Hypothalamus (tissue), 51 donors: ENCODE results near the gene KAZALD1.
"Not testable (repeated sequence)": the region's sequence is repeated elsewhere in the genome, so short reads cannot be mapped to it uniquely, and the experiment has no call there.

Experiments used
- DNase-seq, 51 donors: peaks; one replicate each; lab custom pipeline; 2025; lab: John Stamatoyannopoulos, UW

KAZALD1 gene

GRCh38 chr10:101029520-101030295 lies 32.1 kb upstream of the KAZALD1 start:
- DNase-seq, result no peak

GRCh38 chr10:101030496-101031127 lies 31.2 kb upstream of the KAZALD1 start:
- DNase-seq, result no peak

- DNase-seq, result peak; percentile 52 to 98 (median 91)
These were observed 30.5 kb upstream of the KAZALD1 start, which contains the start of the genes PDZD7 and SFXN3 for GRCh38 chr10:101031128-101031795. Gene PDZD7, minus strand, starts transcription at chr10:101031129. Its CDS starts 910 bp downstream, at chr10:101030219. Gene SFXN3, plus strand, starts transcription at chr10:101031234. Its CDS starts 3,461 bp downstream, at chr10:101034695.

- peak; percentile 18 to 91 (median 77) for DNase-seq
These were observed 29.8 kb upstream of the KAZALD1 start for GRCh38 chr10:101031796-101032636.

- peak in 36 of 51 donors; percentile 40 to 87 (median 64) for DNase-seq
These were observed 29.1 kb upstream of the KAZALD1 start for GRCh38 chr10:101032637-101033224.

GRCh38 chr10:101033276-101033675 lies 28.5 kb upstream of the KAZALD1 start:
- no peak for DNase-seq

- not testable (repeated sequence) for DNase-seq
These were observed 27.4 kb upstream of the KAZALD1 start for GRCh38 chr10:101034404-101034803.

- no peak for DNase-seq
These were observed 26.5 kb upstream of the KAZALD1 start for GRCh38 chr10:101035314-101035713.

GRCh38 chr10:101035916-101036702 lies 25.7 kb upstream of the KAZALD1 start:
- no peak for DNase-seq

- no peak for DNase-seq
These were observed 25.1 kb upstream of the KAZALD1 start for GRCh38 chr10:101036726-101037125.

GRCh38 chr10:101038484-101038883 lies 23.3 kb upstream of the KAZALD1 start:
- no peak for DNase-seq

GRCh38 chr10:101040061-101040460 lies 21.7 kb upstream of the KAZALD1 start:
- DNase-seq, result peak in 3 of 51 donors; percentile 9 to 17 (median 14)

GRCh38 chr10:101040851-101041250 lies 20.9 kb upstream of the KAZALD1 start:
- DNase-seq, result no peak

- peak in 45 of 51 donors; percentile 12 to 85 (median 61) for DNase-seq
These were observed 20.5 kb upstream of the KAZALD1 start for GRCh38 chr10:101041252-101041761.

- DNase-seq, result no peak
These were observed 19.7 kb upstream of the KAZALD1 start for GRCh38 chr10:101042118-101042517.

- DNase-seq, result peak in 49 of 51 donors; percentile 18 to 92 (median 77)
These were observed 19.0 kb upstream of the KAZALD1 start for GRCh38 chr10:101042667-101043362.

GRCh38 chr10:101043363-101043707 lies 18.5 kb upstream of the KAZALD1 start:
- no peak for DNase-seq

- DNase-seq, result no peak
These were observed 17.7 kb upstream of the KAZALD1 start for GRCh38 chr10:101044117-101044516.
